ENCODE data around the gene SORCS1.
"Not testable (repeated sequence)": the region's sequence is repeated elsewhere in the genome, so short reads cannot be mapped to it uniquely, and the experiment has no call there.

SORCS1 gene

DNA sequence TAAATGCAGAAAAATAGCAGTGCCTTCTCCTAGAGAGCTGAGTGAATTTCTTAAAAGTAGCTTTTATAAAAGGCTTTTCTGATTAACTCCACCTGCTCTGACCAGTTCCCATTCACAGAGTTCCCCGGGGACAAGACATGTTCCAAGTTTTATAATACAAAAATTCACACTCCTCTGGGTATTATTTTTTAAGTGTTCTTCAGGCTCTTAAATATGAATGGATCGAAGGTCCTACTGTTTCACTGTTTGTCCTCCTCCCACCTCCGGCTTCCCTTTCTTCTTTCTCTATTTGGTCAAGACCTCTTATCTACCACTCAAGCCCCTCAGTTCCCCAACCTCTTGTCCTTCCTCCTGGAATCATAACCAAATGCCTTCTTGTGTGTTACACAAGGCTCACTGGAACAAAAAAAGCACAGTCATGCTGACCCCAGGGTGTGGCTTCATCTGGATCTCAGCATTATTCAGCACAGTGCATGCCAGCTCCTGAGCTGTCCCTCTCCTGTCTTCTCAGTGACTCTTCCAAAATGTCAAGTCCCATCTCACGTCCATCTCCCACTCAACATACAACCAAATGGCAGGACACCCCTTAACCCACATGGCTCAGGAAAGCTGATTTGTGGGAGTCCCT, 222.4 kb downstream of the SORCS1 start:
- DNase-seq (ENCODE audit: low spot score): no peak

GRCh38 chr10:106941297-106942034, 223.0 kb downstream of the SORCS1 start:
- DNase-seq (ENCODE audit: low spot score): no peak

DNA sequence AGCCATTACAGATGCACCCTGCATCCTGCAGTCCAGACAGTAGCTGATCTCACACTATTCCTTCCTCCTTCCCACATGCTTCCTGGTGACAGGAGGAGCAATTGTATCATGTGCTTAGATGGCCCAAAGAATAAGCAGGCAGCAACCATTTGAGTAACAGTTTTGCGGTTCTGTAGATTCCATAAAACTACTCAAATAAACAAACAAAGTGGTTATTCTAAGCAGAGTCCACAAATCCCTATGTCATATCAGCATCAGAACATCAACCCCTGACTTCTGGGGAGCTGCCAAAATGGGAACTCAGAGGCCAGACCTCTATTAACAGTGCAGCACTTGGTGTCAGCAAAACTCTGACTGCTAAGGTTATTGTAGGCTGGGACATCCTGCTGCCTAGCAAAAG, 226.0 kb downstream of the SORCS1 start:
- no peak for DNase-seq (ENCODE audit: low spot score)

DNA sequence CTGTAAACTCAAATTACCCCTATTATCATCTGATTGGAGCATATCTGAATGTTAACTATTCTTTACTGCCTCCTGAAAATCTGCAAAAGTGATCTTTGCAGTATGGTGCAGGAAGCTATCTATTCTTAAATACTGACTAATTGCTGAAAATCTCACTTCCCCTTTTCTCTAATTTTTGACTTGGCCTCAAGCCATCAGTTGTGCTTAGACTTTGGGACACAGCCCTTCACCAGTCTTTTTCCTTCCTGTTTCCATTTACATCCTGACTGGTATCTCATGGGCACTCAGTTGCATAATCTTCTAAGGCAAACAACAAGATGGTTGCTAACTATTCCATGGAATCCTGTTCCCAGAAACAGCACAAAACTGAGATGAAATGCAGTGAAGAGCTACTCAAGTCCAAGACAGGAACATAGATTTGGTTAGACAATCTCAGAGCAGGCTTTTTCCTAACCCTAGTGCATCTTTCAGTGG, 228.5 kb downstream of the SORCS1 start:
- DNase-seq (ENCODE audit: low spot score): peak; percentile 41

DNA sequence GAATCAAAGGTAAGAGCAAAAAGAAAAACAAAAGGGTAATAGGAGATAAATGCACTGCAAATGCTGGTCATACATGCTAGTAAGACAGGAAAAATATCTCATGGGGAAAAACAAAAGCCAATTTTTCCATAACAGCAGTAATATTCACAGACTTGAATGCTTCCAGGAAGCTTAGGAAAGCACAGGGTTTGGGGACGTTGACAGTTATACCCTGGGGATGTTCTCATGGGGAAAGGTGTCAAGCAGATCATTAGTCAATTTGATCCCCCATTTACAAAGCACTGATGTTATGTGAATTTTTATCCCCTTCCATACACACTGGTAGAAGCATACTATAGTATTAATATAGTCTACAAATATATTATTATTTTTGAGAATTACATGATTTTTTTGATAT, 232.7 kb downstream of the SORCS1 start:
- no peak for DNase-seq (ENCODE audit: low spot score)

- DNase-seq (ENCODE audit: low spot score): no peak
Measured at GRCh38 chr10:106931159-106931852, 233.2 kb downstream of the SORCS1 start.

- no peak for DNase-seq (ENCODE audit: low spot score)
Measured at GRCh38 chr10:106930751-106931150, 233.8 kb downstream of the SORCS1 start.

- no peak for DNase-seq (ENCODE audit: low spot score)
Measured at GRCh38 chr10:106929291-106929895, 235.1 kb downstream of the SORCS1 start.

GRCh38 chr10:106928151-106928550, 236.4 kb downstream of the SORCS1 start:
- not testable (repeated sequence) for DNase-seq (ENCODE audit: low spot score)

- DNase-seq (ENCODE audit: low spot score): no peak
Measured at GRCh38 chr10:106925191-106925590, 239.3 kb downstream of the SORCS1 start.

DNA sequence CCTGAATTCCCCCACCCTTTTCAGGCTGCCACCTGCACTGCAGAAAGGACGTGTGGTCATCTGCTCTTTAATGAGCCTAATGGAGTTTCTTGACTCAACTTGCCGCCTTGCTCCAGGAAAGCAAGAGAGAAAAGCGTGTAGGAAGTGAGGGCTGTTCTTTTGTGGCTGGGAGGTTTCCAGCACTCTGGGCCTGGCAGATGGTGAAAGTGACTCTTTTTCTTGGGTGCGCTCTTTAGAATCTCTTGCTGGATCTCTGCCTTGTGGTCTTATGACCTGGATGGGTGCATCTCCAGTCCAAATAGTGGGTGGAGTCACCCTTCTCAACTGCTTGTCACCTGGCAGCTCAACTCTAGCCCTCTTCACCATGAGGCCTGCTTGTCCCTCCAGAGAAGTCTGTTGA, 244.0 kb downstream of the SORCS1 start:
- DNase-seq (ENCODE audit: low spot score): no peak

GRCh38 chr10:106919871-106920282, 244.6 kb downstream of the SORCS1 start:
- DNase-seq (ENCODE audit: low spot score): no peak

GRCh38 chr10:106917452-106918055, 247.0 kb downstream of the SORCS1 start:
- DNase-seq (ENCODE audit: low spot score): no peak

DNA sequence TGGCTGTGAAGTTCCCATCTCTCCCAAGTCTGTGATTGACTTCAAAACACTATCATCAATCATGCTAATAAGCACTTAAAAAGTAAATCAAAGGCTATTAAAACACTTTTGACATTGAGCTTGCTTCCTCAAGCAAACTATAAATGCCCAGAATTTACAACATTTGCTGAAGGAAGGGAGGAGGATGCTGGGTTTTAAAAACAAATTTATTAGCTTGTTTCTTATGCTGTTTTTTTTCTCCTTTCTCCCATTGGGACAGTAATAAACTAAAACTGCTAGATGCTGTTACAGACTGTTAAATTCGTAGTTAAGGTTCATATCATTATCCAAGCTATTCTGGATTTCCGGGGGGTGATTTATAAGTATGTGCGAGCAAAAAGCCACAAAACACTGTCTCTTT, 250.5 kb downstream of the SORCS1 start:
- DNase-seq (ENCODE audit: low spot score): no peak

- DNase-seq (ENCODE audit: low spot score): no peak
Measured at GRCh38 chr10:106913348-106913747, 251.2 kb downstream of the SORCS1 start.

DNA sequence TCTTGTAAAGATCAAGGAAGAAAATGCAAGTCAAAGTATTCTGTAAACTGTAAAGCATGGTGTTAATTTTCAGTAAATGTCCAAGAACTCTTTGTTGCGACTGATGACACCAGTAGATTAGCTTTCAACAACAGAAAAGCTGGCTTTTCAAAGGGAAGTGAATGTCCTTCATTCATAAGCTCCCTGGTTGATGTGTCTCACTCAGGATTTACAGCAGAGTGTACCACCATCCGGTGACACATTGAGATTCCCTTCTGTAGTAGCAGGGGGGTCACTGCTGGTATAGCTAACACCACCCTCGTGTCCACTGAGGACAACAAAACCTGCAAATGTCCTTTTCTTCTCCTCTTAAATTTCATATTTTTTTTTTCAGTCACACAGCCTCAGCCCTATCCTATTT, 253.4 kb downstream of the SORCS1 start:
- DNase-seq (ENCODE audit: low spot score): no peak

DNA sequence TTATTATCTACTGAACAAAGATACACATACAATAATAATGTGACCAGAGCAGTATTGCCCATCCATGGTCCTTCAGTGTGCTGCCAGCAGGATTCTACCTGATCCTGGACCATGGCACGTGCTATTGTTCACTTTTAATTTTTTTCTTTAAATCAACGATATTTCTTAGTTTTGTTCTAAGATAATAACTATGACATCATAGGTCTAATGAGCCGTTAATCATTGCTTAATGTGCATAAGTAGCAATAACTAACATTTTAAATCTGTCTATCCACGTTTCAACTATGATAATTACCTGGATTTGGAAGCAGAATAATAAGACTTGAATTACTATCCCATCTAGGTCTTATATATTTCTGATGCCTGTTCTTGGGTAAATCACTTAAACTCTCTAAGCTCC, 253.8 kb downstream of the SORCS1 start:
- no peak for DNase-seq (ENCODE audit: low spot score)

DNA sequence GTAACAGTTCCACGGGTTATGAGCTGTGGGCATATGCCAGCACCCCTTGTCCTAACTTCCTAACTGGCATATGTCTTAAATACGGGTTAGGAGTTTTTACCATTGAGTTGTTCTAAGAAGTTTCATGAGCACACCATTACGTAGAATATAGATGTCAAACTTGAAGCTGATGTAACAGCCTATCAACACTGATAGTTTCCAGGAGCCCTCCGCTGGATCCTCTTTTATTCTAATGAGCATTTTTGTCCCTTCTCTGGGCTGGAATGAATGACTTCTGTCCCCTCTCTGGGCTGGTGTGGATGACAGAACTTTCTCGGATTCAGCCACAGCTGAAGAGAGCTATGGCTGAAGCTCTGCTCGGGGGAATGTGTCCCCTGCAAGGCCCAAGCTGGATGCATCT, 256.3 kb downstream of the SORCS1 start:
- DNase-seq (ENCODE audit: low spot score): no peak

DNA sequence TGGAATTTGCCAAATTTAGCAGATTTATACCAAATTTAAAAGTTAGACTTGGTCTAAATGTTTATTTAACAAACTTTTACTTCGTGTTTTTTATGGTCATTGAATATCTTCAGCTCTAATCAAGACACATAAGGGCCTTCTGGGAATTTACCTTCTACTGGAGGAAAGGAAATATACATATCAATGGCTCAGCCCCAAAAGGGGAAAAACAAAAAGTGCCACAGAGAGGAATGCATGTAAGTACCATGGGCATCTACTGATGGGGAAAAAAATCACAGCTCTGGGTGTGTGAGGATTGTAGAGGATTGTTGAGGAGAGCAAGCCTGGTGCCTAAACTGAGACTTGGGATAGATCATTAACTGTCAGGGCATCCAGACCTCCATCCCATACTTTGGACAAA, 260.3 kb downstream of the SORCS1 start:
- DNase-seq (ENCODE audit: low spot score): no peak

GRCh38 chr10:106903180-106903579, 261.3 kb downstream of the SORCS1 start:
- no peak for DNase-seq (ENCODE audit: low spot score)

DNA sequence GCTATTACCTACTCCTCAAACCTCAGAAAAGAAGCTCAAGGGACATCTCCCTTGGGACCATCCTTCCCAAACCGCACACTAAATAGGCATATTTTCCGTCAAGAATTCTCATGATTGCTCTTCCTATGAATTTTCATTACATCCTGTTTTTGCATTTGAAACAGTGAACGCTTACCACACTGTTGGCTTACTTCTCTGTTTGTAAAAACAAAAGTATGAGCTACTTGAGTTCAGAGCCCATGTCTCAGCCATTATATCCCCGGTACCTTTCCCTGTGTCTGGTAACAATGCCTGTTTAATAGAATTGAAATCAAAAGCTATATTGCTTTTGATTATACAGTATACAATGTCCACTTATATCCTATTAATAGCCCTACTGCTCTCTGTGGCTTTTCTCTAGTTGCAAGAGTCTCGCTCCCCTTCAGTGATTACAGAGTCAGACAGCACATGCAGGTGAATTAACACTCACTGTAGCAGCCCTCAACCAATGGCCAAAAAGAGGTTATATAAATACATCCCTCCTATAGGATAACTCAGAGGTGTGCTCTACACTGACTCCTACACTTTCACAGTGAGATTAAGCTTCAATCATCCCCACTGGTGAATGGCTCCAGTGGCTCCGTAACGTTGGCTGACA, 264.4 kb downstream of the SORCS1 start:
- no peak for DNase-seq (ENCODE audit: low spot score)

DNA sequence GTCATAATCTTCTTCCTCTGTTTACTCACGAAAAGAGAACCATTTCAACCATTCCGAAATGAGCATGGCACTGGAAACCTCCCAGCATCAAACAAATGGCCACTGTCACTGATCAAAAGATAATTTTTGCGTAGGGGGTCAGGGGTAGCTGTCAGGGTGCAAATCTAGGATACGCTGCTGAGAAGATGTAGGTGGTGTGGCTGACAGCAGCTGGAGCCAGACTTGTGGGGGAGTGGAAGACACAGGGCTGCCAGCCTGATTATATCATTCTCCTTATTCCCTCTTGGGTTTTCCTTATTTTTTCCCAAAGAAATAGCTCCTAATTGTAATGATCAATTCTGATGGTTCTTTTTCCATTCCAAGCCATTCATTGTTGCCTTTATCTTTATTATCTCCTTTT, 266.1 kb downstream of the SORCS1 start:
- no peak for DNase-seq (ENCODE audit: low spot score)
